GM21825 (cell line): ENCODE results near the gene APBA2.

ENCODE experiments used
- ATAC-seq: cut with Tn5 transposase; IDR thresholded peaks from one replicate; pipeline ENCODE4 v1.9.1; 2021; ENCODE audit warnings: mild to moderate bottlenecking, moderate library complexity; ENCODE audit not compliant: unreplicated experiment

Gene APBA2

DNA sequence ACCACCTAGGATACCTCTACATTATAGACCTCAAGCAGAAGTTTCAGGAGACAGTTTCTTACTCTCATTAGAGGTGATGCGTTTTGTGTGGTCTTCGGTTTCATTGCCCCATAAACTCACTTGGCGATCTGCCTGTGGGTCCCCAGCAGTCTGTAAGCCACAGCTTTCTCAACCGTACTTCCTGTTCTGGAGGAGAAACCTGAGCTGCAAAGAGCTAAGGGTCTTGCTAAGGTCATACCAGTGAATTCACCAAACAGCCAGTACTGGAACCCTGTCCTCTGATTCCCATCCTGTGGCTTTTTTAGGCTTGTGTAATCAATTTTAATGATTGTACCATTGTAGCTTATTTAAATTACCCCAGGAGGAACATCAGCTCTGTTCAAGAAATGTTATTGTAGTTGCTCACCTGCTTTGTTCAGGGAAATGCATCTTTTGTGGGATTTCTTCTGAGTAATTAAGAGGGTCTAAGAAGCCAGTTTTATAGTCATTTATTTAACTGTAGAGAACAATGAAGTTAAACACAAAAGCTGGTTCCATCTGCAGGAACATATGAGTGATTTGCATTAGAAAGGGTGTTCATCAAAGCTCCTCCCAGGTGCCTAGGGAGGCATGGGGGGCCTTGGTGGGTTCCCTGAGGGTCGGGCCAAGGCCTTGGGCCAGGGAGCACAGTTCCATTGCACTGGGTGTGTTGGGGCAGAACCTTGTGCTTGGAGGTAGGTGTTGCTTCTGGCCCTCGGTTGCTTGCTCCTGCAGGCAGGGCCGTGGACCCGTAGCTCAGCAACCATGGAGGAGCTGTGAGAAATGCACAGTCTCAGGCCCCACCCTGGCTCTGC, 69.6 kb downstream of the APBA2 start:
- no peak for ATAC-seq

DNA sequence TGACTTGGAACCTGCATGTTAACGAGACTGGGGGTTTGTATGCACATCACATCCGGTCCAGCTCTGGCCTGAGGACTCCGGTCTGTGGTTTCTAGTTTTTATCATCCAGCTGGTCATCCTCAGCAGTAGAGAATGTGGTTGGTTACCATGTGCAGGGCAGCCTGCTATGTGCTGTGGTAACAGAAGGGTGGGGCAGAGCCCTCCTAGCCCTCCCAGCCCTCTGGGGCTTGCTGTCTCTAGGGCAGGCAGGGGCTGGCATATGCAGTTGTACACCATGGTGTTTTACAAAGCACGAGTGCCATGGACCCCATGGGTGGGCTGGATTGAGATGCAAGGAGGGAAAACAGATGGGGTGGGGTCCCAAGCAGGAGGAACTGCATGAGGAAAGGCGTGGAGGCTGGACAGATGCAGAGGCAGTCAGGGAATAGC, 70.2 kb downstream of the APBA2 start:
- ATAC-seq = no peak

DNA sequence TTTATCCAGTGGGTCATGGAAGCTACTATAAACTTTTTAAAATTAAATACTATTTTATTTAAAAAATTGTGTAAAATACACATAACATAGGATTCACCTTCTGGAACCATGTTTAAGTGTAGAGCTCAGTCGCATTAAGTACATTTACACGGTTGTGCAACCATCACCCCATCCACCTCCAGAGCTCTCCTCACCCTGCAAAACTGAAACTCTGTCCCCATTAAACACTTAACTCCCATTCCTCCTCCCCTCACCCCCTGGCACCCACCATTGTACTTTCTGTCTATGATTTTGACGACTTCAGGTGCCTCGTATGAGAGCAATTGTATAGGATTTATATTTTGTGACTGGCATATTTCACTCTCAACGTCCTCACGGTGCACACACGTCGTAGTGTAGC, 70.7 kb downstream of the APBA2 start:
- no peak for ATAC-seq

DNA sequence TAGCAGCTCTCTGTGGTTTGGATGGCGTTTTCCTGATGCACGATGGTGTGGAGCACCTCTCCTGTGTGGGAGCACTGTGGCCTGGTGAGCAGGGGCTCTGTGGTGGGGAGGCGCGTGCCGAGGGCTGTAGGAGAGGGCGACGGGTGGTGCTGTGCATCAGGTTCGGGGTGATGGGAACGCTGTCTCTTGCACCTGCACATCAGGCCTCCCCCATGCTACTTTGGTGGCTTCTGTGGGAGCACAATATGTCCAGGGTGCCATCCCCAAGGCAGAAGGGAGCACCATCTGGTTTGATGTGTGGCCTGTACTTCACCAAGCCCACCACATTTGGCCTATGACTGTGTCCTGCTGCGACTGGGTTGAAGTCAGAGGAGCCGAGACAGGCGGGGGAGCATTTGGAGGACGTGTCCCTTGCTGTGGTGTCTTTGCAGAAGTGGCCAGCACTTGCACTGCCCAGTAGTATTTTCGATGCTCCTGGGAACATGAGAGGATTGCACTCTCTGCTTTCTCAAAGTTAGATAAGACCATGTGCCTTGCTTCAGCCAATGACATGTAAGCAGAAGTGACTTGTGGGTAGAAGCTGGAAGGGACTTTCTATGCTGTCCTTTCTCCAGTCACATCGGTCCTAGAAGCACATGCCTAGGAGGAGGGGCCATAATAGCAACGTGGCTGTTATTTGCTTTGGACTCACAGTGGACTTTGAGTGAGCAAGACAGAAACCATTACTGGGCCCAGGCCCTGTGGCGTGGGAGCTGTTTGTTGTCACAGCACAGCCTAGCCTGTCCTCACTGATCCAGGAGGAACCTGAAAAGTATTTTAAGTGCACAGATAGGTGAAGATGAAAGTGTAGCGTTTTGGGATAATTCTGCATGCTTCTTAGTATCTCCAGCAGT, 72.1 kb downstream of the APBA2 start:
- ATAC-seq = no peak

DNA sequence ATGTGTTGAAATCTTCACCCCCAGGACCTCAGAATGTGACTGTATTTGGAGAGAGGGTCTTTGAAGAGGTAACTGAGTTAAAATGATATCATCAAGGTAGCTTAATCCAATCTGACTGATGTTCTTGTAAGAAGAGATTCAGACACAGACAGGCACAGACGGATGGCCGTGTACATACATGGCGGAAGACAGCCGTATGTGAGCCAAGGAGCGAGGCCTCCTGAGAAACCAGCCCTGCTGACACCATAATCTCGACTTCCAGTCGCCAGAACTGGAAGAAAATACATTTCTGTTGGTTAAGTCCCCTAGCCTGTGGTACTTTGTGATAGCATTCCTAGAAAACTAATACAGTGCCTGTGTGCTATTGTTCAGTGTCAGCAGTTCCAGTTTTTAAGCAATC, 73.6 kb downstream of the APBA2 start:
- no peak for ATAC-seq

DNA sequence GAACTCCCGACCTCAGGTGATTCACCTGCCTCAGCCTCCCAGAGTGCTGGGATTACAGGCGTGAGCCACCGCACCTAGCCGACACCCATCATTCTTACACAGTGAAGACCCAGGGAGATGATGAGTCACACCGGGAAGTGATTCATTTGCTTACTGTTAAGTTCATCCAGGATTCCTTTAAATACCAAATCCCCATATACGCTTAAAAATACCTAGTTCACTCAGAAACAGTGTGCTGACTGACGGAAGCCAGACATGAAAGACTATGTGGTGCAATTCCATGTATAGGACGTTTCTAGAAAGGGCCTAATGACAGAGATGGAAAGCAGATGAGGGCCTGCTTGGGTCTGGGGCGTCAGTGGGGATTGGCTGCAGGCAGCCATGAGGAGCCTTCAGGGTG, 75.2 kb downstream of the APBA2 start:
- no peak for ATAC-seq

DNA sequence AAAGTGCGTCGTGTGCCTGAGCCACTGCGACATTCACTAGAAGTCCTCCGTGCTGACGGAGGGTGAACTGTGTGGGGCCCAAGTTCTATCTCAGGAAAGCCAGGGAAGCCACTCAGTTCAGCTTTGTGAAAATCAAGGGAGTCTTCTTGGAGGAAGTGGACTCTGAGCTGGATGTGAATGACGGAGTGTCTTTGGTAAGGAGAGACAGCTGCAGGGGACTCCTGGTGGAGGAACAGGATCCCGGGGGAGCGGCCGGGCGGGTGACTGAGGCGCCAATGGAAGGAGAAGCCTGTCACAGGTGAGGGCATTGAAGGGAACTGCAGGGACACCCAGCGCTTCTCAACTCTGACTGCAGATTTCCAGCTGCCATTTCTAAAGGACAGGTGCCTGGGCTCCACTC, 75.6 kb downstream of the APBA2 start:
- ATAC-seq = no peak

DNA sequence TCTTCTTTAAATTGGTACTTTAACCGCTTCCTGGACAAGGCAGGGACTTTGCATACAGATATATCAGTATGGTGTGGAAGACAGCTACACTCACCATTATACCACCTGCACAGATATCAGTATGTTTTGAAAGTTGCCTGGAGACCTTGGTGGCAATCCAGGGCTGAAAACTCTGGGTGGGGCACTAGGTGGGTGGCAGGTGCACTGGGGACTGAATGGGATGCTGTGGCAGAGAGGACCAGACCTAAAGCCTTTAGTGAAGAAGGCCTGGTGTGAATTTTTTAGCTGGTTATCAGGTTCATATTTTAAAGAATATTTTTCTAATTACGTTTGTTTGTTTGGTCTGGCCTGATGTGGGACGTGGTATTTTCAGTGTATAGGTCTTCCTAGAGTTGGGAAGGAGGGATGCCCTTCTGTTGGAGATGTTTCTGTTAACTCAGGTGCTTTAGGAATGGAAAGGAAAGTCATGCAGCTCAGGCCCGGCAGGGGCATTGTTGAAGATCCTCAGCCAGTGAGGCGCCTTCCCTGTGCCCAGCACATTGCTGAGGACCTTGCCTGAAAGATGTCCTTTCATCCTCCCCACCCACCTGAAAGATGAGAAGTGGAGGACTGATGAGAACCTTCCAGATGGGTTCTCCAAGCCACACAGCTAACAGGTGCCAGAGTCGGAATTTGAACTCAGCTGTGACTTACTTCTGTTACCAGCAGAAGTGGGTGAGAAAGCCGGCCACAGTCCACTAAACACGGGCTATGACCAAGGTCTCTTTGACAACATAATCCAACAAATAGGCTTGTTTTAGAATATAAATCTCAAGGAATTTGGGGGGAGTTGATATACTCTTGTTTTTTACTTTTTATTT, 77.3 kb downstream of the APBA2 start:
- no peak for ATAC-seq

DNA sequence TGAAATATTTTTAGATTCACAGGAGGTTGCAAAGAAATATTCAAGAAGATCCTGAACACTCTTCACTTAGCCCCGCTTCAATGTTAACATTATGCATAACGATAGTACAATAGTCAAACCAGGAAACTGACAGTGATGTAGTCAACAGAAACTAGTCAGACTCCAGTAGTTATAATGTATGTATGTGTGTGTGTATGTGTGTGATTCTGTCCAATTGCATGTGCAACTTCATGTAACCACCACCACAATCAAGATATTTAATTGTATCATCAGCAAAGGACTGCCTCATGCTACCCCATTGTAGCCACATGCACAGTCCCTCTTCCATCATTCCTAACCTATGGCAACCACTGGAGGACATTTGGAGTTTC, 77.9 kb downstream of the APBA2 start:
- ATAC-seq = no peak

DNA sequence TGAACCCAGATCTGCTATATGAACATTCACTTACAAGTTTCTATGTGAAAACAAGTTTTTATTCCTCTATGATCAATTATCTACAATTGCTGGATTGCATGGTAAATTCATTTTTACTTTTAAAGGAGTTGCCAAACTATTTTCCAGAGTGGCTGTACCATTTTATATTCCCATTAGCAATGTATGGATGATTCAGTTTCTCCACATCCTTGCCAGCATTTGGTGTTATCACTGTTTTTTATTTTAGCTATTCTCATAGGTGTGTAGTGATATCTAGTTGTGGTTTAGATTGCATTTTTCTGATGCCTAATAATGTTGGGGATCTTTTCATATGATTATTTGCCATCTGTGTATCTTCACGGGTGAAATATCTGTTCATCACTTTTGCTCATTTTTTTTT, 78.3 kb downstream of the APBA2 start:
- no peak for ATAC-seq

DNA sequence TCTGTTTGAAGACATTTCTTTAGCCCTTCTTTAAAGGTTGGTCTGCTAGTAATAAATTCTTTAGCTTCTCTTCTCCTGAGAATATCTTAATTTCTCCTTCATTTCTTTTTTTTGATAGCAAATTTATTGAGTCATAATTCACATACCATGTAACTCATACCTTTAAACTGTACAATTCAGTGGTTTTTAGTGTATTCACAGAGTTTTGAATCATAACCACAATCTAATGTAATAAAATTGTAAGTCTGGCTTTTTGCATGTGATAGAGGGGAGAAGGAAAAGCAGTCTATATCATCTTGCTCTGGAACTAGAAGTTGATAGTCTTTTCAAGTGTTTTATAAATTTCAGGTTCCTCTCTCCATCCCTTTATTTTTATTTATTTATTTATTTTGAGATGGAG, 81.3 kb downstream of the APBA2 start:
- ATAC-seq = no peak

DNA sequence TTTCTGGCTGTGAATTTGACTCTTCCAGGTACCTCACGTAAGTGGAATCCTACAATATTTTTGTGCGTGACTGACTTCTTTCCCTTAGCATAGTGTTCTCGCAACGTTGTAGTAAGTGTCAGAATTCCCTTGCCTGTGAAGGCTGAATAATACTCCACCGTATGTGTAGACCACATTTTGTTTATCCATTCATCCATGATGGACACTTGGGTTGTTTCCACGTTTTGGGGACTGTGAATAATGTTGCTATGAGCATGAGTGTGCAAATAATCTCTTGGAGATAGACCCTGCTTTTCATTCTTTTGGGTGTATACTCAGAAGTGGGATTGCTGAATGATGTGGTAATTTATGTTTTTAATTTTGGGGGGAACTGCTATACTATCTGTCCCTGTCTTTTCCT, 82.2 kb downstream of the APBA2 start:
- no peak for ATAC-seq

DNA sequence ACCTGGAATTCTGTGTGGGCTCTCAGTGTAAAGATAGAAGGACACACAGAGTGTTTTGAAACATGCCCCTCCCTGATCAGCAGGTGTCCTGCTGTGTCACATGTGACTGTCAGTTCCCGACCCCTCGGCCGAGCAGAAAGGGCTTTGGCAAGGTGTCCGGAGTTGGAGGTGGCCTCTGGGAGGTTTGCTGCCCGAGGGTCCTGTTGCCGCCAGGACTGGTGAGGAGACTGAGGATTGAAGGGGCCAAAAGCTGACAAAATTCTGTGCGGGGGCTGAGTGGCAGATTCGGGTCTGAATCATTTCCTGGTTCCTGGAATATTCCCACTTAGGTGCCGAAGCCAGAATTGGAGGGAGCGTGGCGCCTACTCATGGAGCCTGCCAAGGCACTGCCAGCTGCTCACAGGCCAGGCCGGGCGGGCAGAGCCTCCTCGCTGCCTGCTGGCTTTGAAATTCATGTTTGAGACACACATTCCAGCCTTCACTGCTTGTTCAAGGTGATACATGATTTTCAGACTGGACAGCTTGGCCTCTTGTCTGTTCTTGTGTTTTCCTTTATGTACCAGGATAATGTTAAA, 83.8 kb downstream of the APBA2 start:
- ATAC-seq = no peak

DNA sequence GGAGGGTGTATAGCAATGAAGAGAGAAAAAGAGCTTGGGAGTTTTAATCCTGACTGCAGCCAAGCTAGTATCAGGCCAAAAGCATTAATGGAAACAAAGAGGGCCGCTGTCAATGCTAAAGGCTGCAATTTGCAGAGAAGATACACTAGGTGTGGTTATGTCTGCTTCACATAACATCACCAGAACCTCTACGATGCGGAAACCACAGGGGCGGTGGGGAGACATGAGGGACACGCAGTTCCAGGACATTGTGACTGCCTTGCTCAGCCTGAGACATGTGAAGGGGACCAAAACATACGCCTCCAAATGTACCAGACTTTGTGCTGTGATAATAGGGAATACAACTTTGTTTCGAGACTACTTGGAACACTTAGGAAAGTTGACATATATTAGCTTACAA, 88.4 kb downstream of the APBA2 start:
- no peak for ATAC-seq

DNA sequence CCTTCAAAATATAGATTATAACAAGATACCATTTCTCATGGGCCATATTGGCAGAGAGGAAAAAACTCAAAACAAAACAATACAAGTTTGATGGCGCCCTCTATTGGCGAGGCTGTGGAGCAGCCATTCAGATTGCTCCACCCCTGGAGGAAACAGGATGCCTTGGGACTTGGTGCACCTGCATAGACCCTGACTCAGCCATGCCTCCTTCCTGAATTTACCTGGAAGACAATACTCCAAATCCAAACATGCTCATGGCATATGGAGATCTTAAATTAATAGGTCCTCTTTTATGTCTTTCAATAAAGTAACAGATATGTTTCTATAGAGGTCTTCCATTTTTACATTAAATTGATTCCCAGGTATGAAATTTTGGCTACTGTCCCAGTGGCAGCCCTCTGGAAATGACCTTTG, 90.0 kb downstream of the APBA2 start:
- no peak for ATAC-seq

DNA sequence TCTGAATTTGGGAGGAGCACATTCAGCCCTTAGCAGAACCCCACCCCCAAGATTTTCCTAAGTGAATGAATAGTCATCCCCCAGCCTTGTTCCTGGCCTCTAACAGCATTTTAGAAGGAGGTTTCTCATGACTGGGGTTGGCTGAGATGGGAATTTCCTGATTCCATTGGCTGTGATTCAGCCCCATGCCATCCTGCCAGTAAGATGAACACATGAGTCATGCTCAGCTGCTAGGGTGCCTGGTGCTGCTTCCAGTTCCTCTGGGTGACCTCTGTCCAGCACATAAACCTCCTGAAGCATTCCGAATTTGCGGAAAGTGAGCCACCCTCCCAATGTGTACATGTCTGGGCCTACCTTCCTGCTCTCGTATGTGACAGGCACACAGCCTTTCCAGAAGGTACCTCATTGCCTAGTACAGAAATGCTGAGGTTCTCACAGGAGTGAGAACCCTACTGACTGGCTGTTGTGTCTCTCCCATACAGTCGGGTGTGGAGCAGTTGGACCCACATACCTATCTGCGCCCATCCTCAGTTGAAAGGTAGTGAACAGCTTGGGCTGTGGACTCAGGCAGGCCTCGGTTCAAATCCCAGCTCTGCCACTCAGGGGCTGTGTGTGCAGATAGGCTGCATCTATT, 91.7 kb downstream of the APBA2 start:
- no peak for ATAC-seq

DNA sequence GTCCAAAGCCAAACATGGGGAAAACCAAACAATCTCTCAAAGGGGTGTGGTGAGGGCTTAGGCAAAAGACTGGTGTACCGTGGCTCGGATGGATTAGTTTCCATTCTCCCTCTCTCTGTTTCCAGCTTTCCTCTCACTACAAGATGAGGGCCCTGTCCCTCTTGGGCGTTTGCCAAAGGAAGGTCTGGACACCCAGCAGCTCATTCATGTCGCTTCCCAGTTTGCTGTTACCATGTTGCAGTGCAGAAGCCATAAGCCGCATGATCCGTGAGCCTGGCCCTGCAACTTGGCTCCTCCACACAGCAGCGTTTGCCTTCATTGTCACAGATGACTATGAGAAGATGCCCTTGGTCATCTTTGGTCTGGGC, 92.2 kb downstream of the APBA2 start:
- no peak for ATAC-seq

DNA sequence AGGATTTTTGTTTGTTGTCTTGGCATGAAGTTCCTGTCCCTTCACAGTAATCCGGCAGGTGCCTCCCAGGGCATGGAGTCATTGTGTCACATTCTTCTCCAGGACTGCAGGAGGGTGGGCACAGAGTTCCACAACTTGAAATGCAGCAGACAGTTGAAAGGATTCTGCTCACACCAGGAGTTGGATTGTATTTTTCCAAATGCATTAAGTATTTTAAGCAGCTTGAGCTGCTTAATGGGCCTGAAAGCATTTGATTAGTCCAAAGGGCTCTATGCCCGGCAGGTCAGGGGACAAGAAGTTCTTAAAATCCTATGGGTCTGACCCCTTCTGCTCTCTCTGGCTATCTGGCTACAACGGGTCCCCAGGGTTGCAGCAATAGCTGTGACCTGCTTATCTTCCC, 92.9 kb downstream of the APBA2 start:
- no peak for ATAC-seq

DNA sequence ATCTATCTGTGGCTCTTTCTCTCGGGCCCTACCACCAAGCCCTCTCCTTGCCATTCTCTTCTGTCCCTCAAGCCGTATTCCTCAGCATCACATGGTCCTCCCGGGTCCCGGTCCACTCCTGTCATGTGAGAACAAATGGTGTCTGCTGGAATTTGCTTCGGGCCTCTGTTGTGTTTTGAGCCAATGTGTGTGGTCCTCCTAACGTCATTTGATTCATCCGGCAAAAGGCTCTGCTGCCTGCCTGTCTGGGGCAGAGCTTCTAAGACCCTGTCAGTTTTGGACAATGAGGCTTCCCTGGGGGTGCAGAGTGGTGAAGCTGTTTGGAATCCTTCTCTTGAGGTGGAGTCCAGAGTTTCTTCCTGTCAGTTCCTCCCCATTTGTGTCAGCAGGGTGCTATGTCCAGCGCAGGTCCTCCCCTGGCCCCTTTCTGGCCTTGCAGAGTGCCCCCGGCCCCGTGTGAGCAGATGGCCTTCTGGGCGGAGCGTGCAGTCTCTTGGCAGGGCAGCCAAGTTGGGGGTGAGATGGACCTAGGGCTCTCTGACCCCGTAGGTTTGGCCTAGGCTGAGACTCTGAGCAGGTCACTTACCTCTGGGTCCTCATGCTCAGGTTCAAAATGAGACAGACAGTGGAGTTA, 93.6 kb downstream of the APBA2 start:
- ATAC-seq = no peak
